GM12878 (cell line): ENCODE data around the gene ATF6. TPM values are rescaled to one million over a fixed set of nuclear protein-coding genes. Genes with fewer than 3 reads are reported as not detected.

Experiments used
- ATAC-seq: fragments of 200-7000 bp; cut with Tn5 transposase; 3 replicates; pipeline ENCODE4 v1.9.1; 2020; ENCODE audit warnings: mild to moderate bottlenecking, moderate library complexity
- BruUV-seq: library from RNA; stranded (reverse); fragments of 400-500 nt; replicated peaks from 2 replicates; lab custom pipeline; 2021; lab: Mats Ljungman, UMichigan
- CTCF ChIA-PET: fragments of 300-600 bp; sonication (Branson Sonifier 250); formaldehyde crosslinking; extraction: SDS; loops from one replicate; lab custom pipeline; 2021; ENCODE audit warnings: inconsistent platforms; lab: Yijun Ruan, JAX
- POLR2A ChIA-PET: fragments of 350-600 bp; formaldehyde crosslinking; extraction: SDS; loops from one replicate; lab custom pipeline; 2021; ENCODE audit warnings: inconsistent platforms; lab: Charles Lee
- RAD21 ChIA-PET: fragments of 300-600 bp; sonication (Branson Sonifier 250); formaldehyde crosslinking; loops from one replicate; lab custom pipeline; 2023; ENCODE audit warnings: antibody characterized with exemption; ENCODE audit not compliant: unreplicated experiment; lab: Charles Lee
- SMC1A ChIA-PET: fragments of 300-600 bp; sonication (Branson Sonifier 250); formaldehyde crosslinking; loops from one replicate; lab custom pipeline; 2023; ENCODE audit not compliant: unreplicated experiment, uncharacterized antibody; lab: Charles Lee
- DNase-seq: peaks from one replicate; pipeline ENCODE4 v3.0.0-alpha.2; 2011; ENCODE audit warnings: low read depth, low spot score
- FAIRE-seq: peaks from 3 replicates; lab custom pipeline; 2011; peaks lifted over from hg19 to GRCh38; lab: Jason Lieb, UNC
- H2AFZ ChIP-seq: 2 replicates; pipeline ENCODE4 v1.6.0; 2011; ENCODE audit warnings: low read depth, low read length, control low read depth; ENCODE audit not compliant: control insufficient read depth
- H3K27ac ChIP-seq: 2 replicates; pipeline ENCODE4 v1.5.1; 2011; ENCODE audit warnings: control low read depth; ENCODE audit not compliant: control insufficient read depth, insufficient read depth
- H3K27me3 ChIP-seq, 2 experiments: replicated peaks in 1 of 2; 2 replicates each; pipeline versions ENCODE4 v1.6.0 to v1.6.1; 2011; ENCODE audit warnings: low read length in 1 of 2; ENCODE audit not compliant: control insufficient read depth in 2 of 2, insufficient read depth in 2 of 2
- H3K36me3 ChIP-seq, 2 experiments: 2 replicates each; pipeline ENCODE4 v1.5.1; 2011; ENCODE audit warnings: low read length in 1 of 2; ENCODE audit not compliant: control insufficient read depth in 2 of 2, insufficient read depth in 2 of 2
- H3K4me1 ChIP-seq: 2 replicates; pipeline ENCODE4 v1.6.1; 2011; ENCODE audit warnings: mild to moderate bottlenecking, low read length, moderate library complexity, mixed read lengths; ENCODE audit not compliant: control insufficient read depth, insufficient read depth
- H3K4me2 ChIP-seq: 2 replicates; pipeline ENCODE4 v1.6.0; 2011; ENCODE audit warnings: control low read depth; ENCODE audit not compliant: control insufficient read depth, insufficient read depth
- H3K4me3 ChIP-seq: fragments of 200-600 bp; sonication (generic); 2 replicates; pipeline ENCODE4 v1.5.1; 2016
- H3K79me2 ChIP-seq: 2 replicates; pipeline ENCODE4 v1.6.0; 2011; ENCODE audit warnings: low read length; ENCODE audit not compliant: control insufficient read depth, insufficient read depth
- H3K9ac ChIP-seq: 2 replicates; pipeline ENCODE4 v1.8.0; 2011; ENCODE audit warnings: low read length, control low read depth, mixed read lengths; ENCODE audit not compliant: control insufficient read depth, insufficient read depth
- H3K9me3 ChIP-seq: replicated peaks from 3 replicates; pipeline ENCODE4 v1.5.1; 2011; ENCODE audit warnings: mild to moderate bottlenecking, low read length; ENCODE audit not compliant: control insufficient read depth, insufficient read depth
- H4K20me1 ChIP-seq: 2 replicates; pipeline ENCODE4 v1.6.0; 2011; ENCODE audit not compliant: control insufficient read depth, insufficient read depth
- BCLAF1 ChIP-seq: fragments of 450-650 bp; IDR thresholded peaks from 2 replicates; pipeline ENCODE4 v1.6.1; 2017; ENCODE audit warnings: antibody characterized with exemption, mild to moderate bottlenecking, moderate library complexity
- BHLHE40 ChIP-seq, 2 experiments: fragments of 450-650 bp in 1 of 2; IDR thresholded peaks; 2 replicates each; pipeline ENCODE4 v1.6.1; 2011 to 2017; ENCODE audit warnings: low read depth in 2 of 2, borderline replicate concordance in 1 of 2, improper control_type of control experiment in 1 of 2, low read length in 1 of 2, mild to moderate bottlenecking in 1 of 2
- HDAC2 ChIP-seq: fragments of 200-600 bp; sonication (generic); IDR thresholded peaks from 2 replicates; pipeline ENCODE4 v1.6.1; 2017
- HDGF ChIP-seq: fragments of 450-650 bp; IDR thresholded peaks from 2 replicates; pipeline ENCODE4 v1.6.1; 2016; ENCODE audit warnings: antibody characterized with exemption
- JUNB ChIP-seq: IDR thresholded peaks from 2 replicates; pipeline ENCODE4 v1.6.1; 2016; ENCODE audit warnings: antibody characterized with exemption, mild to moderate bottlenecking
- NFYA ChIP-seq: IDR thresholded peaks from 2 replicates; pipeline ENCODE4 v1.6.1; 2011; ENCODE audit warnings: low read depth, mild to moderate bottlenecking, low read length, improper control_type of control experiment, borderline replicate concordance
- PAX5 ChIP-seq: IDR thresholded peaks from 2 replicates; pipeline ENCODE4 v1.6.1; 2011; ENCODE audit warnings: low read depth, low read length, borderline replicate concordance
- RELB ChIP-seq: fragments of 450-650 bp; IDR thresholded peaks from 2 replicates; pipeline ENCODE4 v1.6.1; 2017; ENCODE audit warnings: low read depth, mild to moderate bottlenecking, moderate library complexity
- TCF7 ChIP-seq: IDR thresholded peaks from 2 replicates; pipeline ENCODE4 v1.6.1; 2014; ENCODE audit warnings: antibody characterized with exemption, borderline replicate concordance
- ZSCAN29 ChIP-seq: fragments of 450-650 bp; IDR thresholded peaks from 2 replicates; pipeline ENCODE4 v1.6.1; 2017; ENCODE audit warnings: mild to moderate bottlenecking, moderate library complexity
- WGBS: methylation state at CpG from one replicate; pipeline ENCODE4 v1.1.6; 2016; ENCODE audit warnings: low lambda C conversion rate; ENCODE audit not compliant: insufficient replicate concordance, insufficient coverage; ENCODE audit errors: missing lambda C conversion rate; 5-methylcytosine and 5-hydroxymethylcytosine counted together
- in situ Hi-C: fragments of 300-500 bp; cut with MboI; formaldehyde crosslinking; loops from 9 replicates; pipeline ENCODE4 v1.14.3; 2018; ENCODE audit warnings: mixed read lengths
- intact Hi-C: fragments of 100-400 bp; cut with micrococcal nuclease; formaldehyde crosslinking; loops from one replicate; pipeline ENCODE4 v1.14.2; 2022; ENCODE audit not compliant: unreplicated experiment
- polyA plus RNA-seq, 11 experiments: library from polyadenylated mRNA; depleted of rRNA in 4 of 11; unstranded in 6 of 11; stranded (reverse) in 5 of 11; fragments of >200 nt; fragmentation: Nextera tagmentation in 4 of 11; fragmentation: Illumina TruSeq in 1 of 11; extraction: Ambion mirVana in 4 of 11; extraction: Trizol in 1 of 11; gene quantifications; 1 replicate in 1 of 11; 2 replicates in 10 of 11; pipeline versions ENCODE4 v1.2.1 to v1.2.3, GENCODE V29; 2011 to 2016; ENCODE audit warnings: inconsistent platforms in 2 of 11, missing spikeins in 2 of 11, low read depth in 1 of 11
- total RNA-seq, 4 experiments: library from RNA; depleted of rRNA in 3 of 4; stranded (reverse); fragments of >200 nt in 3 of 4; fragmentation: Illumina TruSeq in 1 of 4; extraction: Trizol in 1 of 4; gene quantifications; 2 replicates each; pipeline versions ENCODE4 v1.2.1 to v1.2.3, GENCODE V29; 2013 to 2021

The ATF6 gene
- total and polyA plus RNA-seq, 10 of the 15 experiments (the other 5 are each of a cell fraction or from before 2014, with no cell fraction given) = 7.8 to 24.3 (median 14.7) TPM

DNA sequence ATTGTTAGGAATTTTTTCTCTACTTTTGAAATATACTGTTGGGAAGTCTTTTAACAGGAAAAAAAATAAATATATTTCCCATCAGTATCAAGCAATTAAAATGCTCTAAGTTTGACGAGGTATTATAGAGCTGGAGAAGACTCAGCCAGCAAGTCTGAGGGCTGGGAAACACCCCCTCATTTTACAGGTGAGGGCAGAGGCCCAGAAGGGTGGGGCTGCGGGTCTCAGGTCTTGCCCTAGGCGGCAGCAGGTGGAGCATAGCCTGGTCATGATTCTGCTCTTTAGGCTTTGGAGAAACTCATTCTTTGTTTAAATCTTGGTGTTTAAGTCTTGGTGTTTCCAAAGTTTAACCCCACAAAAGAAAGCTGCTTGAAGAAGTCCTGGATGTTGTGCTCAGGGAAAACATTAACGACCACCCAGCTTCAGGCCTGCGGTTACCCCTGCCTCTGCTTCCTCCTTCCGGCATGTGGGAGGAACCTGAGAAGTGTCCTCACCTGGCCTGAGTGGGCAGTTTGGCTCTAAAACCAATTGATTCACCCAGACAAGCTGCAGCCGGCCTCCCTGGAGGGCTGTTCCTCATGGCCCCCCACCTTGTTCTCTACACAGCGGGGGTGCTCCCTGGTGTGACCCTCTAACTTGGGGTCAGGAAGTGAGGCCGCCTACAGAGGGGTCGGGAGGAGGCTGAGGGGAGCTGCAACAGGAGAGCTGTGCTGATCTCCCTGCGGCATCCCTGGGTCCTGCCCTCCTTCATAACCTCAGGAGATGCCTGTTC lies 215.8 kb downstream of the ATF6 start:
- FAIRE-seq (no peak), ATAC-seq (no peak), DNase-seq (no peak)
- TF ChIP-seq BCLAF1 (no peak), JUNB (no peak), NFYA (no peak), TCF7 (no peak), HDGF (no peak), ZSCAN29 (no peak), RELB (no peak), BHLHE40 (IDR thresholded peaks at IDR 0.05; ENCODE audit: borderline replicate concordance in 1 of 2, low read depth in 2 of 2, low read length in 1 of 2) (no peak), PAX5 (no peak), HDAC2 (no peak)
- Histone ChIP-seq H3K4me2 (no peak overlapping the region), H3K27me3 (peaks cover 0 to 4% of the 10 kb centered on the region in 2 experiments; a peak in 2 of 4 replicates), H2AFZ (no peak overlapping the region), H3K36me3 (no peaks in the 10 kb centered on the region), H3K4me3 (no peak overlapping the region), H4K20me1 (no peaks in the 10 kb centered on the region), H3K9ac (no peak overlapping the region), H3K9me3 (no peaks in the 10 kb centered on the region), H3K79me2 (no peaks in the 10 kb centered on the region), H3K27ac (no peak overlapping the region), H3K4me1 (no peaks in the 10 kb centered on the region)
- in situ Hi-C loops (no loop called here), intact Hi-C loops (no loop called here)
- 38% methylated on average over 11 of the region's 11 CpGs for WGBS
- ChIA-PET SMC1A (interaction anchor here (1.0 kb wide), 1 partner anchor 19 kb away, joined by 4 read pairs; no protein-coding TSS in a partner anchor), POLR2A (no interaction called here), CTCF (no interaction called here), RAD21 (no interaction called here)
- BruUV-seq = no TSS peak
